Adrenal gland (tissue), 5 donors: ENCODE results near the gene PPP1R12B.
"Not testable (repeated sequence)": the region's sequence is repeated elsewhere in the genome, so short reads cannot be mapped to it uniquely, and the experiment has no call there.

ENCODE experiments used
- CTCF ChIP-seq, 6 experiments: fragments of 450-650 bp in 4 of 6; fragments of 200-600 bp in 2 of 6; sonication (generic) in 1 of 6; IDR thresholded peaks; 1 replicate in 5 of 6; 2 replicates in 1 of 6; pipeline versions ENCODE4 v1.5.1 to v1.8.0; 2016 to 2021; ENCODE audit warnings: antibody characterized with exemption in 6 of 6, mild to moderate bottlenecking in 2 of 6, moderate library complexity in 1 of 6
- POLR2A ChIP-seq, 2 donors: fragments of 450-650 bp; IDR thresholded peaks; one replicate each; pipeline ENCODE4 v1.6.1; 2017; ENCODE audit warnings: antibody characterized with exemption in 2 of 2, mild to moderate bottlenecking in 2 of 2, moderate library complexity in 1 of 2
- donor health status: DM: no; HTN: no; CAD: no.

GRCh38 chr1:202406896-202407295, 58.4 kb downstream of the PPP1R12B start:
- TF ChIP-seq CTCF, POLR2A (IDR thresholded peaks at IDR 0.05): not testable (repeated sequence)
